Measurements from ENCODE around the gene METTL2B.
"Not testable (repeated sequence)": the region's sequence is repeated elsewhere in the genome, so short reads cannot be mapped to it uniquely, and the experiment has no call there.

GRCh38 chr7:128507321-128507993 is 30.9 kb downstream of the METTL2B start:
- not testable (repeated sequence) for TF ChIP-seq CTCF, EZH2, EZH2phosphoT487 (IDR thresholded peaks at IDR 0.05)

Data from neural progenitor cell (in vitro differentiated cells).